Left hindlimb (tissue), 1 donor: Measurements from ENCODE around the gene P2RY8.
"Not testable (repeated sequence)": the region's sequence is repeated elsewhere in the genome, so short reads cannot be mapped to it uniquely, and the experiment has no call there.

Experiments used
- DNase-seq: peaks from one replicate; pipeline ENCODE4 v3.0.0-alpha.2; 2018

The P2RY8 gene, protein sequence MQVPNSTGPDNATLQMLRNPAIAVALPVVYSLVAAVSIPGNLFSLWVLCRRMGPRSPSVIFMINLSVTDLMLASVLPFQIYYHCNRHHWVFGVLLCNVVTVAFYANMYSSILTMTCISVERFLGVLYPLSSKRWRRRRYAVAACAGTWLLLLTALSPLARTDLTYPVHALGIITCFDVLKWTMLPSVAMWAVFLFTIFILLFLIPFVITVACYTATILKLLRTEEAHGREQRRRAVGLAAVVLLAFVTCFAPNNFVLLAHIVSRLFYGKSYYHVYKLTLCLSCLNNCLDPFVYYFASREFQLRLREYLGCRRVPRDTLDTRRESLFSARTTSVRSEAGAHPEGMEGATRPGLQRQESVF

DNA sequence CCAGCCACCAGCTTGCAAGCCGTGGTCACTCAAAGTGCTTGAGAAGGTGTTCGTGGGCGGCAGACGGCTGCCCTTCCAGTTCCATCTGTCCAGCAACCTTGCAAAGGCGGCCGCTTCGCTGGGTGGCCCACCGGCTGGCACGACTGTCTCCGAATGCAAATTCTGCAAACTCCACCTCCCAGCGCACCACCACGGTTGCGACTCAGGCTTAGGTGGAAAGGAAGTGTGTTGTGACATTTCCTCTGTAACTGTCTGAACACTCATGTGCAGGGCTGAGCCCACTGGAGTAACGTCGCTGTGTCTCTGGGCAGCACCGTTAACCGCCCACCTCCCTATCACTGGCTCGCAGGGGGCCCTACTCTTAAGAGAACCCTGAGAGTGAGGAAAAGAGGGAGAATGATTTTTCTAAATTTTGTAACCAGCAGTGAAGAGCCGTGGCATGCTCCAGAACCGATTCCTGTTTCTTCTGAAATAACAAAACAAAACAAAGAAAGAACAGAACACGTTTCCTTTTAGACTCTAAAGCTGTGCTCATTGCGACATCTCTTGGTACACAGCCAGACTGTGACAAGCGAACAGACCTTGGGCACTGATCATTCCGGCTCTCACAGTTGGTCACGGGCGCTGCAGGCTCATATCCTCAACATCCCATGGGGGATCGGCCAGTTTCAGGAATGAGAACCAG is at the start of gene P2RY8:
Gene P2RY8 (minus strand): TSS at position 155 of the 685 bp plus-strand sequence. CDS start 70,627 bp downstream, outside the sequence.
- DNase-seq = no peak

DNA sequence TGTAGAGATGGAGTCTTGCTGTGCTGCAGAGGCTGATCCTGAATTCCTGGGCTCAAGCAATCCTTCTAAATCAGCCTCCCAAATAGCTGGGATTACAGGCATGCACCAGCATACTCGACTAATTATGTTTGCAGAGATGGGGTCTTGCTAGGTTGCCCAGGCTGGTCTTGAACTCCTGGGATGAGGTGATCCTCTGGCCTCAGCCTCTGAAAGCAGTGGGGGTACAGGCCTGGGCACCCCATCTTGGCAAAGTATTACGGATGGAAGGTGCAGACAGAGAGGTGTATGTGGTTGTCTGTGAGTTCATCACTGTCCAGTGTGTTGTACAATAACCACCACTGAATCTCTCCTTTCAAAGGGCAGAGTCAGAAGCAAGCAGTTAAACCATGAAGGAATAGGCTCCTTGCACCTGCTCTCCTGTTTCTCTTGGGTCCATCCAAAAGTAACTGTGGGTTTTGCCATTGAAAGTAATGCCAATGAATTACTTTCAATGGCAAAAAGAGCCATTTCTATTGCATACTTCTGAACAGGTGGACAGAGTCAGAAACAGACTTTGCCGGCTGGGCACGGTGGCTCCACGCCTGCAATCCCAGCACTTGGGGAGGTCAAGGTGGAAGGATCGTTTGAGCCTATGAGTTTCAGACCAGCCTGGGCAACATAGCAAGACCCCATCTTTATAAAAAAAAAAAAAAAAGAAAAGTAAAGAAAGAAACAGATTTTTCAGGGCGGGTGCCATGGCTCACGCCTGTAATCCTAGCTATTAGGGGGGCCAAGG is 47.4 kb upstream of the P2RY8 start:
- DNase-seq = no peak

DNA sequence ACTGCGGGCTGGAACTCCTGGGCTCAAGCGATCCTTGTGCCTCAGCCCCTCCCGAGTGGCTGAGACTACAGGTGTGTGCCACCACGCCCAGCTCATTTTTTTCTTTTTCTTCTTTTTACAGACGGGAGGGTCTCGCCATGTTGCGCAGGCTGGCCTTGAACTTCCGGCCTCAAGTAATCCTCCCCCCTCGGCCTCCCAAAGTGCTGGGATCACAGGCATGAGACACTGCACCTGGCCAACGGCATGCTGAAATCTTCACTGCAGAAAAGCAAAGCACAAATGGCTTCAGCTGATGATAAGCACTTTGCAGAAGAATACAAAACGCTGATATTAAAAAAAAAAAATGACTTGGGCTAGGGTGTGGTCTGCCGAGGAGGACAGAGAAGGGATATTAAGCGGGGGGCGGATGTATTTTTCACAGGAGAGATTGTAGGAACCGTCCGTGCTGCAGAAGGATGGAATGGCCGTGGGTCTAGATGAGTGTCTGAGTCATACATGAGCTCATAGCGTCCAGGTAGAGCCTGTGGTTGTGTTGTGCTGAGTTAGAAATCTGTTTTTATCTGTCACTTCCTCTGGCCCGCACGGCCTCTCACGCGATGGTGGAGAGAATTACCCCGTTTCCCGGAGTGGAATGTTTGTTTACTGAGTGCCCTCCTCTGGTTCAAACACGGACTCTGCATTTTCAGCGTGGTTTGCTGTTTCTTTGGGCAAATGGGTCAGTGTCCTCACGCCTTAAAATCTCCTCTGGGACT is 45.9 kb upstream of the P2RY8 start:
- no peak for DNase-seq

DNA sequence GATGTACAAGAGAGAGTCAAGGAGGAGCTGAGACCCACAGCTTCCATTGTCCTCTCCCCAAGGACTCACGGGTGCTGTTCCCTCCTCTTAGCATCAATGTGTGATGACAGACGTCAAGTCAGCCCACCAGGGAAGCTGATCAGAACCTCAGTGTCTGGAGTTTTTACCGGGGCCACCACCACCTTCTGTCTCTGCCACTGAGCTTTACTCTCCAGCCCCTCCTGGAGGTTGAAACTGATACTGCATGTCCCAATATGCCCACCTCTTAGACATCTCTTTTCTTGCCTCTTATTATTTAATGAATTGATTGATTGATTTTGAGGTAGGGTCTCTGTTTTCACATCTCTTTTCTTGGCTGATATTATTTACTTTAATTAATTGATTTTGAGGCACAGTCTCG is 44.1 kb upstream of the P2RY8 start:
- DNase-seq = no peak

DNA sequence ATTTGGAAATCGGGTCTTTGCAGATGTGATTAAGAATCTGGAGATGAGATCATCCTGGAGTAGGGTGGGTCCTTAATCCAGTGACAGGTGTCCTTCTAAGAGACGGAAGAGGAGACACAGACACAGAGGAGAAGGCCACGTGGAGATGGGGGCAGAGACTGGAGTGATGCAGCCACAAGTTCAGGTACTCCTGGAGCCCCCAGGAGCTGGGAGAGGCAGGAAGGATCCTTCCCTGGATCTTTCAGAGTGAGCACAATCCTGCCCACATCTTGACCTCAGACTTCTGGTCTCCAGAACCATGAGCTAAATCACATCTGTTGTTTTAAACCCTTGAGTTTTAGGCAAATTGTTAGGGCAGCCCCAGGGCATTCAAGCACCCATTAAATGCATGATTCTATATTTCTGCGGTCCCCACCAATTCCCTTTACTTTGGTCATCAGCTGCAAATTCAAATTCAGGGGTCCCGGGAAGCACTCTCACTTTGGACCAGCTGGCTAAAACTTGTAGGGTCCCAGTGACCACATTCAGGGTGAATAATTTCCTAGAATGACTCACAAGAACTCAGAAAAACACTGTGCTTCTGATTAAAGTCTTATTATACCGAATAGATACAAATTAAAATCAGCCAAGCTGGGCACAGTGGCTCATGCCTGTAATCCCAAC is 41.7 kb upstream of the P2RY8 start:
- no peak for DNase-seq

DNA sequence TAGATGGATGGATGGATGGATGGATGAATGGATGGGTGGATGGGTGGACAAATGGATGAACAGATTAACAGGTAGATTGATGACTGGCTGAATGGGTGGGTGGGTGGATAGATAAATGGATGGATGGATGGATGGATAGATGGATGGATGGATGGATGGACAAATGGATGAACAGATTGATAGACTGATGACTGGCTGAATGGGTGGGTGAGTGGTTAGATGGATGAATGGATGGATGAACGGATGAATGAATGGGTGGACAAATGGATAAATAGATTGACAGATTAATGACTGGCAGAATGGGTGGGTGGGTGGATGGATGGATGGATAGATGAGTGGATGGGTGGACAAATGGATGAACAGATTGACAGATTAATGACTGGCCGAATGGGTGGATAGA is 40.9 kb upstream of the P2RY8 start:
- no peak for DNase-seq

DNA sequence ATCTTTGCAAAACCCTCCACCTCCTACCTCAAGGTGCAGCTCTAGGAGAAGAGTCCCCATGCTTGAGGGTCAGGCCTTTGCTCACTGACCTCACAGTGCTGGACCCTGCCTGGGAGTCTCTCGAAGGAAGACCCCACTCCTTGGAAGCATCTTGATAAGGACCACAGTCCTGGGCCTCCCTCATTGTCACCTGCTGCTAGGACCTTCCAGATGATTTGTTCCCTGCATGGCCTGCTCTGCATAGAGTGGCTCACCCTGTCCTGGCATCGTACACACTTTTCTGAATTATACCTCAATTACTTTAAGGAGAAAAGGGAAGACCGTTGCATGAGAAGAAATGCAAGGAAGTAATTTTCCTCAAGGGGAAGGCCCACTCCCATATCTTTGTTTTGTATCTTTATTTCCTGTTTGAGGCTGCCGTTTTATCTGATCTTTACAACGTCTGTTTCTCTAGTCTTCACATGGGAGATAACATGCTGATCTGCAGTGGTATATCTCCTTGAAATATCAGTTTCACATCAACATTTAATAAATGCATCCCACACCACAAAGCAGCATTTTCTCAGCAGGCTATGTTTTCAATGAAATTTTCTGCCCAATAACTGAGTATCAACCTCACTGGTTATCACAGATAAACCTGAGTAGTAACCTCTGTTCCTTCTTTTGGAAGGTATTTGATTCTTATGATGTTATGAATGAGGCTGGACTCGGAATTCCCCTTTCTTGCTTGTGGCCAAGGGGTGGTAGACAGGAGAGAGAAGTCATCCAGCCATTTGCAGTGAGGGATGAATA is 39.4 kb upstream of the P2RY8 start:
- DNase-seq = no peak

DNA sequence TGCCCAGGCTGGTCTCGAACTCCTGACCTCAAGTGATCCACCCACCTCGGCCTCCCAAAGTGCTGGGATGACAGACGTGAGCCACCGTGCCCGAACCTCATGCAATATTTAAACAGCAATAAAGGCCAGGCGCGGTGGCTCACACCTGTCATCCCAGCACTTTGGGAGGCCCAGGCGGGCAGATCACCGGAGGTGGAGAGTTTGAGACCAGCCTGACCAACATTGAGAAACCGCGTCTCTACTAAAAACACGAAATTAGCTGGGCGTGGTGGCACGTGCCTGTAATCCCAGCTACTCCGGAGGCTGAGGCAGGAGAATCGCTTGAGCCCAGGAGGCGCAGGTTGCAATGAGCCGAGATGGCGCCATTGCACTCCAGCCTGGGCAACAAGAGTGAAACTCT is 37.2 kb upstream of the P2RY8 start:
- not testable (repeated sequence) for DNase-seq

DNA sequence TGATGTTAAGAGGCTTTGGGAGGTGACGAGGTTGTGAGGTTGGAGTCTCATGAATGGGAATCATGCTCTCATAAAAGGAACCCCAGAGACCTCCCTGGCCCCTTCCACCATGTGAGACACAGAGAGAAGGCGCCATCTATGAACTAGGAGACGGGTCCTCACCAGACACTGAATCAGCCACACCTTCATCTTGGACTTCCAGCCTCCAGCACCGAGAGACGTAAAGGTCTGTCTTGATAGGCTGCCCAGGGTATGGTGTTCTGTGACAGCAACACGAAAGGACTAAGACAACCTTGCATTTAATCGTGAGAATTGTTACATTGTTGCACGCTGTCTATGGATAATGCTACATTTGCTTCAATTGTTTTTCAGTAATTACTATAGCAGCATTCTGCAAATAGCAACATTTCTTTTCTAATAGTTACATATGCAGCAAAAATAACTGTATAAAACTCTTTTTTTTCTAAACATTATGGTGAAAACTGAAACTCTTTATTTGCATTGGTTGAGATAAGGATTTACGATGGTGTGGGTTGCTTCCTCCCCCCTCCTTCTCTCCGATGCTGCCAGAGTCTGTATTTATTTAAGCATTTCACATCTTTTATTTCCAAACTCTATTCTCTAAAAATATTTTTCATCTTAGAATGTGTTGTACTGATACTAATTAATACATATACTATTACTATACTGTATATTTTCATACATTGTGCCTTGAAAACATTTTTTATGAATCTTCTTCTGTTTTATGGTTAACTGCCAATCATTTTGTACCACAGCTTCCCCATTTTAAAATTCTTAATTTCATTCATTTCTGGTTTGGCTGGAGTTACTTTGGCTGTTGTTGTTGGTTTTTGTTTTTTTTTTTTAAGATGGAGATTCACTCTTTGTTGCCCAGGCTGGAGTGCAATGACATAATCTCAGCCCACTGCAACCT is 28.0 kb upstream of the P2RY8 start:
- DNase-seq = no peak

DNA sequence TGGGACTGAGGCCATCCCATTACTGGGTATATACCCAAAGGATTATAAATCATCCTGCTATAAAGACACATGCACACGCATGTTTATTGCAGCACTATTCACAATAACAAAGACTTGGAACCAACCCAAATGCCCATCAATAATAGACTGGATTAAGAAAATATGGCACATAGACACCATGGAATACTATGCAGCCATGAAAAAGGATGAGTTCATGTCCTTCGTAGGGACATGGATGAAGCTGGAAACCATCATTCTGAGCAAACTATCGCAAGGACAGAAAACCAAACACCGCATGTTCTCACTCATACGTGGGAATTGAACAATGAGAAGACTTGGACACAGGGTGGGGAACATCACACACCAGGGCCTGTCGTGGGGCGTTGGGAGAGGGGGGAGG is 27.1 kb upstream of the P2RY8 start:
- not testable (repeated sequence) for DNase-seq

DNA sequence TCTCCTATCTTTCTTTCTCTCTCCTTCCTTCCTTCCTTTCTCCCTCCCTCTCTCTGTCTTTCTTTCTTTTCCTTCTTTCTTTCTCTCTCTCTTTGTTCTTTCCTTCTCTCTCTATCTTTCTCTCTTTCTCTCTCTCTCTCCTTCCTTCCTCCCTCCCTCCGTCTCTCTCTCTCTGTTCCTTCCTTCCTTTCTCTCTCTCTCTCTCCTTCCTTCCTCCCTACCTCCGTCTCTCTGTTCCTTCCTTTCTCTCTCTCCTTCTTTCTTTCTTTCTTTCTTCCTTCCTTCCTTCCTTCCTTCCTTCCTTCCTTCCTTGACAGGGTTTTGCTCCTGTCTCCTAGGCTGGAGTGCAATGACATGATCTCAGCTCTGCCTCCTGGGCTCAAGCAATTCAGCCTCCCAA is 24.2 kb upstream of the P2RY8 start:
- DNase-seq = no peak

DNA sequence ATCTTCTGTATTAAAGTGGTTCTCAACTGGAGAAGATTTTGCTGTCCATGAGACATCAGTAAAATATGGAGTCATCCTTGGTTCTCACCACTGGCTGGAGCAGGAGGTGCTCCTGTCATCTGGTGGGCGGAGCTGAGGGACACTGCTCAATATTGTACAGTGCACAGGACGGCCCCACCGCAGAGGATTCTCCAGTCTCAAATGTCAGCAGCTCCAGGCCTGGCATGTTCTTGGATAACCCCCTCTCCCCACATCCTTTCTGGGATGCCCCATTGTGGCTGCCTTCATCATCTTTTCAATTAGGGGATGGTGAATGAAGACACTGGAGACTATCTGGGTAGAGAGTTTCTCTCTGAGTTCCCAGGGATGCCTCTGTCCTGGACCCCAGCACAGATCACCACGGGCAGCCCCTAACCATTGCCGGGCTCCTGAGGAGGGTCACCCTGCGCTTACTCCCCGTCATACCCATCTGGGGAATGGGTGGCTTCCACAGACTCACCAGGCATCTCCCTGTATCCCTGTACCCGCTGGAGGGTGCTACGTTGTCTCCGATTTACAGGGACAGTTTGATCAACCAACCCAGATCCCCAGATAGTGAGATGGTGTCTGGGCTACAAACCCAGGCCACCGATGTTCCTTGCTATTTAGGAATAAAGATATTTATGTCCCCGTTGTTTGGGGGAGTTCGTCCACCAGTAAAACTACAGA is 21.9 kb upstream of the P2RY8 start:
- DNase-seq = no peak

DNA sequence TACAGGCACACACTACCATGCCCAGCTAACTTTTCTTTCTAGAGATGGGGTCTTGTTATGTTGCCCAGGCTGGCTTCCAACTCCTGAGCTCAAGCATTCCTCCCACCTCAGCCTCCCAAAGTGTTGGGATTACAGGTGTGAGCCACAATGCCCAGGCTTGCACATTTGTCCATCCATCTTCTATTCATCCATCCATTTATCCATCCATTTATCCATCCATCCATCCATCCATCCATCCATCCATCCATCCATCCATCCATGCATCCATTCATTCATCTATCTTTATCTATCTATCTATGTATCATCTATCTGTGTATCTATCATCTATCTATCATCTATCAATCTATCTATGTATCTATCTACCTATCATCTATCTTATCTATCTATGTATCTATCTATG is 20.5 kb upstream of the P2RY8 start:
- not testable (repeated sequence) for DNase-seq

DNA sequence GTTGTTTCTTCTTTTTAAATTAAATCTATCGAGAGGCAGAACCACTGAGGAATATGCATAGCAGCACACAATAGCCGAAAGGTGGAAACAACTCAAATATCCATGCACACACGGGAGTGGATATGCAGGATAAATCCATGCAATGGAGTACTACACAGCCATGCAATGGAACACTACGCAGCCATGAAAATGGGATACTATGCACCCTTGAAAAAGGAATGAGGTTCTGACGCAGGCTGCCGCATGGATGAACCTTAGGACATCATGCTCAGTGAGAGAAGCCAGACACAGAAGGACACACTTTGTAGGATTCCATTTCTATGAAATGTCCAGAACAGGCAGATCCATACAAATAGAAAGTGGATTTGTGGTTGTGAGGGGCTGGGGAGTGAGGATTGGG is 18.4 kb upstream of the P2RY8 start:
- DNase-seq = no peak

DNA sequence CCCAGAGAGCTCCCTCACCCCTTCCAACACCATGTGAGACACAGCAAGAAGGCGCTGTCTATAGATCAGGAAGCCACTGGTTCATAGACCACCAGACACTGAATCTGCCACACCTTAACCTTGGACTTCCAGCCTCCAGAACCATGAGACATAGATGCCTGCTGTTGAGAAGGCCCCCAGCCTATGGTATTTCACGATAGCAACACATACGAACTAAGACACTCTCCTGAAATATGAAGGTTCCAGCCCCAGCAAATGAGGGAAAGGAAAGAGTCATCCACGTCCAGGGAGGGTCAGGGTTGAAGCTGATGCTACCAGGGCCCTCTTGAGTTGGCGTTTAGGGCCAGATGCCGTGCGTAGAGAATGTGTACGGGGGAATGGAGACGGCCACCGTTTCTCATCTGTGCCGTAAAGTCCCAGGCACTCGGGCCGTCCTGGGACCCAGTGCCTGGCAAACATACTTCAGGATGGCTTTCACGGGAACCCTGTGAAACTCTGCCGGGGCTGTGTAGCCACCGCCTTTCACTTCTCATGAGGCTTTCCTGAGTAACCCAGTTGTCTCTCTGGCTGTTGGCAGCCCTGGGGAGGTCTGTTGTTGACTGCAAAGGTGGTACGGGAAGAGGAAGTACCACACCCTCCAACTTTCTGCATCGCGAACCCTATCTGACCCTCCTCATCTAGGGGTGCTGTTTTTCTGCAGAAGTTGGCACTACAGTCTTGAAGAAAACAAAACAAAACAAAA is 17.7 kb upstream of the P2RY8 start:
- DNase-seq = no peak

DNA sequence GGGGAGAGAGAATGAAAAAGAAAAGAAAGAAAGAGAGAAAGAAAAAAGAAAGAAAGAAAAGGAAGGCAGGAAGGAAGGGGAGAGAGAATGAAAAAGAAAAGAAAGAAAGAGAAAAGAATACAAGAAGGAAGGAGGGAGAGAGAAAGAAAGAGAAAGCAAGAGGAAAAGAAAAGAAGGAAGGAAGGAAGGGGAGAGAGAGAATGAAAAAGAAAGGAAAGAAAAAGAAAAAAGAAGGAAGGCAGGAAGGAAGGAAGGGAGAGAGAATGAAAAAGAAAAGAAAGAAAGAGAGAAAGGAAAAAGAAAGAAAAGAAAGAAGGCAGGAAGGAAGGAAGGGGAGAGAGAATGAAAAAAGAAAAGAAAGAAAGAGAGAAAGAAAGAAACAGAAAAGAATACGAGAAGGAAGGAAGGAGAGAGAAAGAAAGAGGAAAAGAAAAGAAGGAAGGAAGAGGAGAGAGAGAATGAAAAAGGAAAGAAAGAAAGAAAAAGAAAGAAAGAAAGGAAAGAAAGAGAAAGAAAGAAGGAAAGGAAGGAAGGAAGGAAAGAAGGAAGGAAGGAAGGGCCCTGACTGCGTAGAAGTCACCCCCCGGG is 15.1 kb upstream of the P2RY8 start:
- no peak for DNase-seq

DNA sequence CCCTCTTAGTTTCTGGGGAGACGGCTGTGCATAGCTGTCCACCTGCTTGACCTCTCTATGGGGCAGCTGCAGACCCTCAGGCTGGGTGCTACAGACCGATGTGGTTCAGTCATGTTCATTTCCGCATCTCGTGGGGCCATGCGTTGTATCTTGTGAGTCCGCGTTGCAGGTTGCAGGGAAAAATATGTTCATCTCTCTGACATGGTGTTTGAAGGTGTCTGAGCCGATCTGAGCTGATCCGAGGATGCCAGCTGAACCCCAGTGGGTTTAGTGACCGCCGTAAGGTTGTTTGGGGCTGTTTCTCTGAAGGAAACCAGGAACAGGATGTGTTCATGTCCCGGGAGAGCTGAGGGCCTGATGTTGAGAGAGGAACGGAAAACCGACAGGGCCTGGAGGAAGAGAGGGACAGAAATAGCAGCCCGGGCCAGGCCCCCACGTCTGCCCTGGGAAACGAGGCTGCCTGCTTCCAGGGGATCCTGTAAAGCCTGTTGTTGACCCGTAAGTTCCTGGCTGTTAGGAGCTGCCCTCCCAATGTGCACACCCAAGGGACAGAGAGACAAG is 9.8 kb upstream of the P2RY8 start:
- DNase-seq = no peak

DNA sequence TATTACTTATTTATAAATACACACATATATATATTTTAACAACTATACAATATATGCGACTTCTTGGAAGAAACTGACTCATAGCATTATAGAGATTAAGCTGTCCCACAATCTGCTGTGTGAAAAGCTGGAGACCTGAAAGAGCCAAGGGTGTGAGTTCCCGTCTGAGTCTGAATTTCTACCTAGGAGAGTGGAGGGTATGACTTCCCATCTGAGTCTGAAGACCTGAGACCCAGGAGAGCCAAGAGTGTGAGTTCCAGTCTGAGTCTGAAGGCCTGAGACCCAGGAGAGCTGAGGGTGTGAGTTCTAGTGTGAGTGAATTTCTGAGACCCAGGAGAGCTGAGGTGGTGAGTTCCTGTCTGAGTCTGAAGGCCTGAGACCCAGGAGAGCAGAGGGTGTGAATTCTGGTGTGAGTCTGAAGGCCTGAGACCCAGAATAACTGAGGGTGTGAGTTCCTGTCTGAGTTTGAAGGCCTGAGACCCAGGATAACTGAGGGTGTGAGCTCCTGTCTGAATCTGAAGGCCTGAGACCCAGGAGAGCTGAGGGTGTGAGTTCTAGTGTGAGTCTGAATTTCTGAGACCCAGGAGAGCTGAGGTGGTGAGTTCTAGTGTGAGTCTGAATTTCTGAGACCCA is 8.9 kb upstream of the P2RY8 start:
- no peak for DNase-seq
